K562 (cell line): ENCODE data around the gene GYPC. TPM values are rescaled to one million over a fixed set of nuclear protein-coding genes. Genes with fewer than 3 reads are reported as not detected.

ENCODE experiments used
- ATAC-seq: fragments of 200-7000 bp; cut with Tn5 transposase; 3 replicates; pipeline ENCODE4 v1.9.1; 2020; ENCODE audit warnings: moderate library complexity
- BruUV-seq: library from RNA; stranded (reverse); fragments of 400-500 nt; replicated peaks from 2 replicates; lab custom pipeline; 2021; lab: Mats Ljungman, UMichigan
- CTCF ChIA-PET: fragments of 300-600 bp; formaldehyde crosslinking; extraction: SDS; loops from one replicate; lab custom pipeline; 2021; ENCODE audit warnings: low intra/inter-chr PET ratio; lab: Yijun Ruan, JAX
- POLR2A ChIA-PET: fragments of 300-600, 350-650 bp; sonication (Branson Sonifier 250); formaldehyde crosslinking; extraction: SDS; loops from one replicate; lab custom pipeline; 2021; ENCODE audit warnings: antibody characterized with exemption, inconsistent platforms; lab: Yijun Ruan, JAX
- DNase-seq, 4 experiments: peaks; one replicate each; pipeline versions ENCODE4 v3.0.0 to v3.0.0-alpha.2; 2011 to 2018; ENCODE audit warnings: low spot score in 3 of 4, mixed read lengths in 3 of 4; ENCODE audit errors: extremely low read depth in 1 of 4
- FAIRE-seq: peaks from 2 replicates; lab custom pipeline; 2011; peaks lifted over from hg19 to GRCh38; lab: Jason Lieb, UNC
- H2AFZ ChIP-seq: 2 replicates; pipeline ENCODE4 v1.6.0; 2011; ENCODE audit warnings: low read depth, low read length, control low read depth, inconsistent platforms
- H3K27ac ChIP-seq: fragments of 200-600 bp; 3 replicates; pipeline ENCODE4 v1.8.0; 2011; ENCODE audit warnings: low read depth, mild to moderate bottlenecking, control low read depth, inconsistent platforms, low read length, moderate library complexity, mixed read lengths; ENCODE audit errors: extremely low read depth
- H3K27me3 ChIP-seq, 2 experiments: fragments of 300-600 bp in 1 of 2; 2 replicates in 1 of 2; 3 replicates in 1 of 2; pipeline versions ENCODE4 v1.6.0 to v1.8.0; 2011; ENCODE audit warnings: inconsistent platforms in 2 of 2, low read length in 2 of 2, mild to moderate bottlenecking in 1 of 2, mixed read lengths in 1 of 2, moderate library complexity in 1 of 2; ENCODE audit not compliant: control insufficient read depth in 2 of 2, insufficient read depth in 2 of 2
- H3K36me3 ChIP-seq: fragments of 300-600 bp; 3 replicates; pipeline ENCODE4 v1.8.0; 2011; ENCODE audit warnings: mild to moderate bottlenecking, low read length, inconsistent platforms; ENCODE audit not compliant: control insufficient read depth, insufficient read depth
- H3K4me1 ChIP-seq, 2 experiments: fragments of 200-600 bp in 1 of 2; replicated peaks in 1 of 2; 2 replicates in 1 of 2; 3 replicates in 1 of 2; pipeline versions ENCODE4 v1.5.1 to v1.8.0; 2011; ENCODE audit warnings: inconsistent platforms in 2 of 2, low read length in 2 of 2, mild to moderate bottlenecking in 1 of 2, mixed read lengths in 1 of 2, moderate library complexity in 1 of 2; ENCODE audit not compliant: control insufficient read depth in 2 of 2, insufficient read depth in 2 of 2
- H3K4me2 ChIP-seq: 2 replicates; pipeline ENCODE4 v1.6.1; 2011; ENCODE audit warnings: low read length, control low read depth, inconsistent platforms, mixed read lengths; ENCODE audit not compliant: insufficient read depth
- H3K4me3 ChIP-seq: fragments of 200-600 bp; sonication (generic), shearing (Covaris generic); 2 replicates; pipeline ENCODE4 v1.5.1; 2016; ENCODE audit warnings: control low read depth, inconsistent platforms
- H3K79me2 ChIP-seq: fragments of 200-600 bp; 3 replicates; pipeline ENCODE4 v1.8.0; 2011; ENCODE audit warnings: low read length, inconsistent platforms; ENCODE audit not compliant: control insufficient read depth, insufficient read depth
- H3K9ac ChIP-seq, 2 experiments: 2 replicates each; pipeline versions ENCODE4 v1.6.0 to v1.6.1; 2011; ENCODE audit warnings: low read depth in 2 of 2, low read length in 2 of 2, control low read depth in 1 of 2, inconsistent platforms in 1 of 2, mild to moderate bottlenecking in 1 of 2, mixed read lengths in 1 of 2; ENCODE audit not compliant: insufficient read depth in 1 of 2
- H3K9me1 ChIP-seq: one replicate; pipeline ENCODE4 v1.6.0; 2011; ENCODE audit warnings: inconsistent platforms, mild to moderate bottlenecking, low read length, moderate library complexity; ENCODE audit not compliant: control insufficient read depth, insufficient read depth
- H3K9me3 ChIP-seq: replicated peaks from 2 replicates; pipeline ENCODE4 v1.5.1; 2011; ENCODE audit warnings: low read depth, low read length, inconsistent platforms; ENCODE audit not compliant: control insufficient read depth, insufficient read depth
- H4K20me1 ChIP-seq: replicated peaks from 2 replicates; pipeline ENCODE4 v1.6.1; 2011; ENCODE audit warnings: low read length, inconsistent platforms, mixed read lengths; ENCODE audit not compliant: control insufficient read depth, insufficient read depth
- EGR1 ChIP-seq: fragments of 450-650 bp; conservative IDR thresholded peaks from 2 replicates; pipeline ENCODE4 v1.6.1; 2017; ENCODE audit warnings: mild to moderate bottlenecking
- MAFG ChIP-seq: fragments of 450-650 bp; conservative IDR thresholded peaks from 2 replicates; pipeline ENCODE4 v1.6.1; 2016; ENCODE audit warnings: missing genetic modification characterization, missing compliant biosample characterization
- MYNN ChIP-seq, 2 experiments: sonication (generic); formaldehyde crosslinking in 1 of 2; IDR thresholded peaks; 2 replicates each; pipeline versions ENCODE4 v1.5.0 to v1.6.1; 2016 to 2020; ENCODE audit warnings: antibody characterized with exemption in 1 of 2, missing genetic modification reagents in 1 of 2
- ZNF561 ChIP-seq: fragments of 450-650 bp; formaldehyde crosslinking; conservative IDR thresholded peaks from 2 replicates; pipeline ENCODE4 v1.4.0; 2020; ENCODE audit warnings: mild to moderate bottlenecking, moderate library complexity
- whole genome bisulfite sequencing: fragments of 100-300 bp; shearing (Covaris generic); methylation state at CpG from one replicate; pipeline ENCODE4 v1.1.6; 2016; ENCODE audit warnings: low coverage, mixed read lengths; ENCODE audit not compliant: insufficient coverage; ENCODE audit errors: missing lambda C conversion rate; 5-methylcytosine and 5-hydroxymethylcytosine counted together
- in situ Hi-C: fragments of 300-500 bp; cut with MboI; formaldehyde crosslinking; loops from 4 replicates; pipeline ENCODE4 v1.15.0; 2018; ENCODE audit warnings: inconsistent platforms, mixed read lengths
- intact Hi-C: fragments of 100-400 bp; cut with micrococcal nuclease; formaldehyde crosslinking; loops from 2 replicates; pipeline ENCODE4 v1.14.2; 2022
- polyA plus RNA-seq, 8 experiments: library from polyadenylated mRNA; depleted of rRNA in 4 of 8; stranded (reverse) in 5 of 8; unstranded in 3 of 8; fragments of >200 nt; fragmentation: Nextera tagmentation in 2 of 8; fragmentation: Illumina TruSeq in 1 of 8; extraction: Ambion mirVana in 2 of 8; extraction: Trizol in 1 of 8; gene quantifications; 2 replicates each; pipeline versions ENCODE4 v1.2.1 to v1.2.3, GENCODE V29; 2011 to 2014; ENCODE audit warnings: inconsistent platforms in 1 of 8, missing spikeins in 1 of 8
- total RNA-seq, 7 experiments: library from RNA; depleted of rRNA in 6 of 7; stranded (reverse); fragments of >200 nt in 6 of 7; fragmentation: Illumina TruSeq in 2 of 7; extraction: Trizol in 2 of 7; gene quantifications; 2 replicates each; pipeline versions ENCODE4 v1.2.1 to v1.2.3, GENCODE V29; 2011 to 2021; ENCODE audit warnings: low replicate concordance in 1 of 7
- TF ChIP-seq, protein P1 (sequence below): sonication (generic); formaldehyde crosslinking; IDR thresholded peaks from 2 replicates; pipeline ENCODE4 v1.8.1; 2023; ENCODE audit warnings: mild to moderate bottlenecking, missing genetic modification reagents

GYPC gene
- total and polyA plus RNA-seq, 9 of the 15 experiments (the other 6 are each of a cell fraction or from before 2014, with no cell fraction given): 50.6 to 282 (median 194) TPM

DNA sequence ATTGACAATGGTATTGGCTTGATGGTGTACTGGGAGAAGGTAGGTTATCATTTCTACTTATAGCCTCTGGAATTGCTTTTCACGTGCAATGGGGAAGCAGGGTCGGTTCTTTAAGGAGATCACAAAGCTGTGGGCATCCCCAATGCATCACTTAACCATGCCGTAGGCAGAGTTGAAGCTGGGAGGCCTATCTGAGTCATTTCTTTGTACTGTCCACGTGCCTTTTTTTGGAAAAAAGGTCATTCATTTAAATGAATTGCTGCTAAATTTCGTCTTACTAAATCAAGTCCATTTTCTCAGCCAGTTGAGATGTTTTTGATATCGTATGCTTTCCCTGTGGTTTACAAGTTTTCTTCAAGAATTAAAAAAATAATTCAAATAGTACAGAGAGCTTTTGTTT, 17.2 kb upstream of the GYPC start:
- Histone ChIP-seq H2AFZ (peak overlapping the region; percentile 81), H3K27me3 (no peaks in the 10 kb centered on the region), H3K4me3 (no peak overlapping the region), H3K27ac (no peak overlapping the region), H3K9ac (no peak overlapping the region), H3K9me1 (no peaks in the 10 kb centered on the region), H3K4me2 (peak overlapping the region; percentile 18; the same call in 1 of the 2 replicates), H3K4me1 (peaks cover 26 to 51% of the 10 kb centered on the region in 2 experiments), H4K20me1 (no peaks in the 10 kb centered on the region), H3K36me3 (no peaks in the 10 kb centered on the region), H3K9me3 (no peaks in the 10 kb centered on the region), H3K79me2 (no peaks in the 10 kb centered on the region)
- 48% methylated on average over 6 of the region's 6 CpGs for WGBS
- FAIRE-seq (no peak), ATAC-seq (no peak), DNase-seq (no peak)
- ChIA-PET POLR2A (interaction anchor here (0.7 kb wide), 1 partner anchor 11 kb away, joined by 4 read pairs; no protein-coding TSS in a partner anchor), CTCF (no interaction called here)
- intact Hi-C loops: no loop called here
- in situ Hi-C loops: no loop called here
- no peak for TF ChIP-seq ZNF561 (CRISPR knock-in tag)
- TF ChIP-seq, protein P1, sequence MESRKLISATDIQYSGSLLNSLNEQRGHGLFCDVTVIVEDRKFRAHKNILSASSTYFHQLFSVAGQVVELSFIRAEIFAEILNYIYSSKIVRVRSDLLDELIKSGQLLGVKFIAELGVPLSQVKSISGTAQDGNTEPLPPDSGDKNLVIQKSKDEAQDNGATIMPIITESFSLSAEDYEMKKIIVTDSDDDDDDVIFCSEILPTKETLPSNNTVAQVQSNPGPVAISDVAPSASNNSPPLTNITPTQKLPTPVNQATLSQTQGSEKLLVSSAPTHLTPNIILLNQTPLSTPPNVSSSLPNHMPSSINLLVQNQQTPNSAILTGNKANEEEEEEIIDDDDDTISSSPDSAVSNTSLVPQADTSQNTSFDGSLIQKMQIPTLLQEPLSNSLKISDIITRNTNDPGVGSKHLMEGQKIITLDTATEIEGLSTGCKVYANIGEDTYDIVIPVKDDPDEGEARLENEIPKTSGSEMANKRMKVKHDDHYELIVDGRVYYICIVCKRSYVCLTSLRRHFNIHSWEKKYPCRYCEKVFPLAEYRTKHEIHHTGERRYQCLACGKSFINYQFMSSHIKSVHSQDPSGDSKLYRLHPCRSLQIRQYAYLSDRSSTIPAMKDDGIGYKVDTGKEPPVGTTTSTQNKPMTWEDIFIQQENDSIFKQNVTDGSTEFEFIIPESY (CRISPR knock-in tag): no peak
- no peak for TF ChIP-seq EGR1
- TF ChIP-seq MAFG (tag): no peak
- no peak for TF ChIP-seq MYNN (IDR thresholded peaks at IDR 0.05)
- TF ChIP-seq MYNN (CRISPR knock-in tag; IDR thresholded peaks at IDR 0.05): no peak
- no TSS peak for BruUV-seq
